Anterior cingulate cortex (tissue), 58 donors: ENCODE results near the gene PPP2R2C.
A peak's percentile ranks its signal among the peaks of the same experiment; 100 is the strongest.

Experiments
- DNase-seq, 58 donors: peaks; one replicate each; lab custom pipeline; 2025; lab: John Stamatoyannopoulos, UW

Gene PPP2R2C

GRCh38 chr4:6494431-6495295, 22.2 kb upstream of the PPP2R2C start:
- no peak for DNase-seq

GRCh38 chr4:6493658-6494304, 21.4 kb upstream of the PPP2R2C start:
- DNase-seq = peak in 9 of 58 donors; percentile 13 to 66 (median 41)

- peak in 3 of 58 donors; percentile 51 to 66 (median 66) for DNase-seq
Measured at GRCh38 chr4:6492861-6493657, 20.6 kb upstream of the PPP2R2C start.

GRCh38 chr4:6492027-6492590, 19.7 kb upstream of the PPP2R2C start:
- DNase-seq = no peak

GRCh38 chr4:6491235-6491634, 18.8 kb upstream of the PPP2R2C start:
- DNase-seq = no peak

- DNase-seq = no peak
Measured at GRCh38 chr4:6489927-6490326, 17.5 kb upstream of the PPP2R2C start.

- DNase-seq = no peak
Measured at GRCh38 chr4:6487466-6487865, 15.1 kb upstream of the PPP2R2C start.

GRCh38 chr4:6480534-6481088, 8.2 kb upstream of the PPP2R2C start:
- no peak for DNase-seq

GRCh38 chr4:6478546-6479220, 6.3 kb upstream of the PPP2R2C start:
- no peak for DNase-seq

GRCh38 chr4:6476893-6477292, 4.5 kb upstream of the PPP2R2C start:
- no peak for DNase-seq

GRCh38 chr4:6475492-6476020, 3.1 kb upstream of the PPP2R2C start:
- DNase-seq = no peak

GRCh38 chr4:6474705-6475457, 2.5 kb upstream of the PPP2R2C start:
- no peak for DNase-seq

- peak in 1 of 58 donors; percentile 31 for DNase-seq
Measured at GRCh38 chr4:6474053-6474568, 1.7 kb upstream of the PPP2R2C start.

GRCh38 chr4:6473264-6474052, 1.0 kb upstream of the PPP2R2C start:
- no peak for DNase-seq

- peak in 1 of 58 donors; percentile 38 for DNase-seq
Measured at GRCh38 chr4:6472008-6472386, 417 bp downstream of the PPP2R2C start.

- DNase-seq = peak in 7 of 58 donors; percentile 47 to 72 (median 62)
Measured at GRCh38 chr4:6471307-6472007, 957 bp downstream of the PPP2R2C start.
